HepG2 (cell line): ENCODE data around the gene ENDOD1. TPM values are rescaled to one million over a fixed set of nuclear protein-coding genes. Genes with fewer than 3 reads are reported as not detected.

Experiments used
- ATAC-seq: fragments of 200-7000 bp; cut with Tn5 transposase; 3 replicates; pipeline ENCODE4 v1.9.1; 2020; ENCODE audit warnings: mild to moderate bottlenecking, moderate library complexity
- BruUV-seq: library from RNA; stranded (reverse); fragments of 400-500 nt; replicated peaks from 2 replicates; lab custom pipeline; 2021; lab: Mats Ljungman, UMichigan
- CTCF ChIA-PET: fragments of 300-600 bp; formaldehyde crosslinking; extraction: SDS; loops from one replicate; lab custom pipeline; 2021; ENCODE audit warnings: low total read pairs, inconsistent platforms, low intra/inter-chr PET ratio; lab: Yijun Ruan, JAX
- POLR2A ChIA-PET: fragments of 350-600 bp; sonication (Branson Sonifier 250); formaldehyde crosslinking; loops from one replicate; lab custom pipeline; 2020; ENCODE audit warnings: antibody characterized with exemption, inconsistent platforms; lab: Yijun Ruan, JAX
- DNase-seq: peaks from one replicate; pipeline ENCODE4 v3.0.0-alpha.2; 2015; ENCODE audit warnings: low spot score
- FAIRE-seq: peaks from 3 replicates; lab custom pipeline; 2011; peaks lifted over from hg19 to GRCh38; lab: Jason Lieb, UNC
- H2AFZ ChIP-seq: one replicate; pipeline ENCODE4 v1.6.1; 2011; ENCODE audit warnings: low read length, inconsistent platforms
- H3K27ac ChIP-seq: fragments of 300-600 bp; 3 replicates; pipeline ENCODE4 v1.8.0; 2011; ENCODE audit warnings: mixed run types, mild to moderate bottlenecking, mixed read lengths, low read length, inconsistent platforms; ENCODE audit not compliant: insufficient read depth; ENCODE audit errors: extremely low read length
- H3K27me3 ChIP-seq, 2 experiments: fragments of 200-600 bp in 1 of 2; 2 replicates in 1 of 2; 3 replicates in 1 of 2; pipeline versions ENCODE4 v1.6.0 to v1.8.0; 2011; ENCODE audit warnings: low read length in 2 of 2, mild to moderate bottlenecking in 2 of 2, moderate library complexity in 2 of 2, inconsistent platforms in 1 of 2; ENCODE audit not compliant: insufficient read depth in 2 of 2, control insufficient read depth in 1 of 2
- H3K36me3 ChIP-seq, 2 experiments: fragments of 200-600 bp in 1 of 2; replicated peaks in 1 of 2; 2 replicates in 1 of 2; 3 replicates in 1 of 2; pipeline versions ENCODE4 v1.5.1 to v1.8.0; 2011; ENCODE audit warnings: low read length in 2 of 2, inconsistent platforms in 1 of 2; ENCODE audit not compliant: insufficient read depth in 2 of 2, control insufficient read depth in 1 of 2
- H3K4me1 ChIP-seq: 2 replicates; pipeline ENCODE4 v1.5.1; 2012; ENCODE audit warnings: low read length, inconsistent platforms; ENCODE audit not compliant: insufficient read depth
- H3K4me2 ChIP-seq: 2 replicates; pipeline ENCODE4 v1.6.0; 2011; ENCODE audit warnings: low read depth, low read length, inconsistent platforms
- H3K4me3 ChIP-seq, 3 experiments: fragments of 200-600 bp in 1 of 3; sonication (generic), shearing (Covaris generic) in 1 of 3; replicated peaks in 1 of 3; 2 replicates each; pipeline ENCODE4 v1.5.1; 2011 to 2016; ENCODE audit warnings: low read length in 3 of 3, inconsistent platforms in 2 of 3, low read depth in 2 of 3, mild to moderate bottlenecking in 2 of 3, control low read depth in 1 of 3, mixed read lengths in 1 of 3; ENCODE audit not compliant: insufficient read depth in 1 of 3
- H3K79me2 ChIP-seq: one replicate; pipeline ENCODE4 v1.6.1; 2011; ENCODE audit warnings: low read length, inconsistent platforms; ENCODE audit not compliant: insufficient read depth
- H3K9ac ChIP-seq: 2 replicates; pipeline ENCODE4 v1.6.0; 2011; ENCODE audit warnings: mild to moderate bottlenecking, low read depth, low read length, inconsistent platforms; ENCODE audit not compliant: insufficient read depth
- H3K9me3 ChIP-seq: 2 replicates; pipeline ENCODE4 v1.5.1; 2012; ENCODE audit warnings: mild to moderate bottlenecking, low read length
- H4K20me1 ChIP-seq: 2 replicates; pipeline ENCODE4 v1.6.0; 2011; ENCODE audit warnings: inconsistent platforms, mild to moderate bottlenecking, low read length, moderate library complexity; ENCODE audit not compliant: insufficient read depth
- CTCF ChIP-seq: sonication (generic); formaldehyde crosslinking; IDR thresholded peaks from 2 replicates; pipeline ENCODE4 v1.5.0; 2020; ENCODE audit warnings: mild to moderate bottlenecking, missing genetic modification reagents, moderate library complexity
- GTF2F1 ChIP-seq: fragments of 150-350 bp; IDR thresholded peaks from 2 replicates; pipeline ENCODE4 v1.6.1; 2014; ENCODE audit warnings: low read length
- HNRNPH1 ChIP-seq: fragments of 200-400 bp; formaldehyde crosslinking; optimal IDR thresholded peaks from 2 replicates; pipeline ENCODE3; 2017; ENCODE audit warnings: mild to moderate bottlenecking, low read depth, low read length
- SMC3 ChIP-seq: IDR thresholded peaks from 2 replicates; pipeline ENCODE4 v1.6.1; 2011; ENCODE audit warnings: low read length, improper control_type of control experiment
- STAG1 ChIP-seq: sonication (generic); formaldehyde crosslinking; IDR thresholded peaks from 2 replicates; pipeline ENCODE4 v1.4.0; 2020; ENCODE audit warnings: missing genetic modification reagents
- ZNF160 ChIP-seq: sonication (generic); formaldehyde crosslinking; IDR thresholded peaks from 2 replicates; pipeline ENCODE4 v1.8.0; 2022; ENCODE audit warnings: mild to moderate bottlenecking, inconsistent platforms, missing genetic modification reagents
- ZNF253 ChIP-seq: sonication (generic); formaldehyde crosslinking; IDR thresholded peaks from 2 replicates; pipeline ENCODE4 v1.8.0; 2022; ENCODE audit warnings: mild to moderate bottlenecking, missing genetic modification reagents, borderline replicate concordance
- ZNF275 ChIP-seq: sonication (generic); formaldehyde crosslinking; IDR thresholded peaks from 2 replicates; pipeline ENCODE4 v1.8.0; 2022; ENCODE audit warnings: missing genetic modification reagents, mild to moderate bottlenecking, inconsistent platforms, borderline replicate concordance
- ZNF441 ChIP-seq: sonication (generic); formaldehyde crosslinking; IDR thresholded peaks from 2 replicates; pipeline ENCODE4 v1.7.0; 2021; ENCODE audit warnings: missing genetic modification reagents, borderline replicate concordance
- in situ Hi-C: cut with HindIII; loops from 2 replicates; pipeline ENCODE4 v1.10.0; 2017; ENCODE audit warnings: low pct_unique_long_range_greater_than_20kb; ENCODE audit not compliant: extremely low pct_ligation_motif_present
- intact Hi-C: fragments of 100-400 bp; cut with micrococcal nuclease; formaldehyde crosslinking; loops from one replicate; pipeline ENCODE4 v1.10.0; 2022; ENCODE audit not compliant: unreplicated experiment
- polyA plus RNA-seq, 8 experiments: library from polyadenylated mRNA; depleted of rRNA in 3 of 8; stranded (reverse) in 7 of 8; unstranded in 1 of 8; fragments of >200 nt; fragmentation: Illumina TruSeq in 4 of 8; extraction: Trizol in 4 of 8; gene quantifications; 2 replicates each; pipeline versions ENCODE4 v1.2.1 to v1.2.3, GENCODE V29; 2011 to 2016; ENCODE audit warnings: low read depth in 4 of 8, missing spikeins in 1 of 8, mixed read lengths in 1 of 8; ENCODE audit not compliant: insufficient read depth in 1 of 8
- total RNA-seq, 5 experiments: library from RNA; depleted of rRNA; stranded (reverse); fragments of >200 nt; fragmentation: Illumina TruSeq; extraction: Trizol; gene quantifications; 2 replicates each; pipeline ENCODE4 v1.2.3, GENCODE V29; 2016; ENCODE audit warnings: low read depth in 1 of 5
- TF ChIP-seq, protein P1 (sequence below): IDR thresholded peaks from 2 replicates; pipeline ENCODE4 v1.6.1; 2012; ENCODE audit warnings: low read length, improper control_type of control experiment
- TF ChIP-seq, protein P2 (sequence below): sonication (generic); formaldehyde crosslinking; IDR thresholded peaks from 2 replicates; pipeline ENCODE4 v1.4.0; 2020; ENCODE audit warnings: mild to moderate bottlenecking, missing genetic modification reagents

Gene ENDOD1
- total and polyA plus RNA-seq, 2 of the 13 experiments (the other 11 are each of a cell fraction or from before 2014, with no cell fraction given), result 2.0 to 6.8 TPM

- Histone ChIP-seq H3K79me2 (no peaks in the 10 kb centered on the region), H3K4me1 (peaks cover 22% of the 10 kb centered on the region), H3K4me3 (no peak overlapping the region), H3K27ac (no peak overlapping the region), H2AFZ (no peak overlapping the region), H3K9ac (no peak overlapping the region), H3K27me3 (no peaks in the 10 kb centered on the region), H3K36me3 (no peaks in the 10 kb centered on the region), H3K9me3 (no peaks in the 10 kb centered on the region), H3K4me2 (no peak overlapping the region)
- in situ Hi-C loops (loop anchor here (5.0 to 10.0 kb wide), 3 partner anchors 210 to 613 kb away; no protein-coding TSS in a partner anchor), intact Hi-C loops (loop anchor here (5.0 kb wide), 1 partner anchor 208 kb away; no protein-coding TSS in a partner anchor)
- CTCF ChIA-PET, result interaction anchor here (1.3 to 2.7 kb wide), 2 partner anchors 551 to 609 kb away, joined by 8 to 17 read pairs; no protein-coding TSS in a partner anchor
- DNase-seq (peak; percentile 39), FAIRE-seq (no peak), ATAC-seq (no peak)
- POLR2A ChIA-PET, result no interaction called here
- no TSS peak for BruUV-seq
- TF ChIP-seq ZNF253 (CRISPR knock-in tag), result no peak
- TF ChIP-seq ZNF275, result no peak
- TF ChIP-seq CTCF (CRISPR knock-in tag), result peak; percentile 77
- TF ChIP-seq STAG1, result peak; percentile 87
- TF ChIP-seq, protein P1, sequence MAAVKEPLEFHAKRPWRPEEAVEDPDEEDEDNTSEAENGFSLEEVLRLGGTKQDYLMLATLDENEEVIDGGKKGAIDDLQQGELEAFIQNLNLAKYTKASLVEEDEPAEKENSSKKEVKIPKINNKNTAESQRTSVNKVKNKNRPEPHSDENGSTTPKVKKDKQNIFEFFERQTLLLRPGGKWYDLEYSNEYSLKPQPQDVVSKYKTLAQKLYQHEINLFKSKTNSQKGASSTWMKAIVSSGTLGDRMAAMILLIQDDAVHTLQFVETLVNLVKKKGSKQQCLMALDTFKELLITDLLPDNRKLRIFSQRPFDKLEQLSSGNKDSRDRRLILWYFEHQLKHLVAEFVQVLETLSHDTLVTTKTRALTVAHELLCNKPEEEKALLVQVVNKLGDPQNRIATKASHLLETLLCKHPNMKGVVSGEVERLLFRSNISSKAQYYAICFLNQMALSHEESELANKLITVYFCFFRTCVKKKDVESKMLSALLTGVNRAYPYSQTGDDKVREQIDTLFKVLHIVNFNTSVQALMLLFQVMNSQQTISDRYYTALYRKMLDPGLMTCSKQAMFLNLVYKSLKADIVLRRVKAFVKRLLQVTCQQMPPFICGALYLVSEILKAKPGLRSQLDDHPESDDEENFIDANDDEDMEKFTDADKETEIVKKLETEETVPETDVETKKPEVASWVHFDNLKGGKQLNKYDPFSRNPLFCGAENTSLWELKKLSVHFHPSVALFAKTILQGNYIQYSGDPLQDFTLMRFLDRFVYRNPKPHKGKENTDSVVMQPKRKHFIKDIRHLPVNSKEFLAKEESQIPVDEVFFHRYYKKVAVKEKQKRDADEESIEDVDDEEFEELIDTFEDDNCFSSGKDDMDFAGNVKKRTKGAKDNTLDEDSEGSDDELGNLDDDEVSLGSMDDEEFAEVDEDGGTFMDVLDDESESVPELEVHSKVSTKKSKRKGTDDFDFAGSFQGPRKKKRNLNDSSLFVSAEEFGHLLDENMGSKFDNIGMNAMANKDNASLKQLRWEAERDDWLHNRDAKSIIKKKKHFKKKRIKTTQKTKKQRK, result no peak
- peak; percentile 70 for TF ChIP-seq SMC3
- TF ChIP-seq GTF2F1, result no peak
- no peak for TF ChIP-seq ZNF160 (CRISPR knock-in tag)
- TF ChIP-seq, protein P2, sequence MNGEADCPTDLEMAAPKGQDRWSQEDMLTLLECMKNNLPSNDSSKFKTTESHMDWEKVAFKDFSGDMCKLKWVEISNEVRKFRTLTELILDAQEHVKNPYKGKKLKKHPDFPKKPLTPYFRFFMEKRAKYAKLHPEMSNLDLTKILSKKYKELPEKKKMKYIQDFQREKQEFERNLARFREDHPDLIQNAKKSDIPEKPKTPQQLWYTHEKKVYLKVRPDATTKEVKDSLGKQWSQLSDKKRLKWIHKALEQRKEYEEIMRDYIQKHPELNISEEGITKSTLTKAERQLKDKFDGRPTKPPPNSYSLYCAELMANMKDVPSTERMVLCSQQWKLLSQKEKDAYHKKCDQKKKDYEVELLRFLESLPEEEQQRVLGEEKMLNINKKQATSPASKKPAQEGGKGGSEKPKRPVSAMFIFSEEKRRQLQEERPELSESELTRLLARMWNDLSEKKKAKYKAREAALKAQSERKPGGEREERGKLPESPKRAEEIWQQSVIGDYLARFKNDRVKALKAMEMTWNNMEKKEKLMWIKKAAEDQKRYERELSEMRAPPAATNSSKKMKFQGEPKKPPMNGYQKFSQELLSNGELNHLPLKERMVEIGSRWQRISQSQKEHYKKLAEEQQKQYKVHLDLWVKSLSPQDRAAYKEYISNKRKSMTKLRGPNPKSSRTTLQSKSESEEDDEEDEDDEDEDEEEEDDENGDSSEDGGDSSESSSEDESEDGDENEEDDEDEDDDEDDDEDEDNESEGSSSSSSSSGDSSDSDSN (CRISPR knock-in tag), result no peak
- no peak for TF ChIP-seq ZNF441 (CRISPR knock-in tag)
- no peak for TF ChIP-seq HNRNPH1
- TF ChIP-seq, all 625 proteins: peak for 3
- H4K20me1 ChIP-seq, result no peaks in the 10 kb centered on the region
Measured at GRCh38 chr11:95154514-95154913, 64.9 kb downstream of the ENDOD1 start.
